ENCODE measurements around the gene SORT1. TPM values are rescaled to one million over a fixed set of nuclear protein-coding genes. Genes with fewer than 3 reads are reported as not detected.

Gene SORT1
- total and polyA plus RNA-seq, 2 of the 4 experiments (the other 2 are of a cell fraction), result 15.8 to 16.7 TPM

DNA sequence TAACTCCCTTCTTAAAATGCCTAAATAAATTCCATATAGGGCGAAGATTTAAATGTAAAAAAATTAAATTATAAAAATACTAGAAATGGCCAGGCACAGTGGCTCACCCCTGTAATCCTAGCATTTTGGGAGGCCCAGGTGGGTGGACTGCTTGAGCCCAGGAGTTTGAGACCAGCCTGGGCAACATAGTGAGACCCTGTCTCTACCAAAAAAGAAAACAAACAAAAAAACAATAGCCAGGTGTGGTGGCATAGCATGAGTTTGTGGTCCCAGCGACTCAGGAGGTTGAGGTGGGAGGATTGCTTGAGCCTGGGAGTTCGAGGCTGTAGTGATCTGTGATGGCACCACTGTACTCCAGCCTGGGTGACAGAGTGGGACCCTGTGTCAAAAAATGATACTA lies 17.8 kb downstream of the SORT1 start:
- Histone ChIP-seq H3K4ac (ENCODE audit: low read depth, low read length) (peak overlapping the region; percentile 13; the same call in 1 of the 2 replicates), H3K9ac (ENCODE audit: low read depth, low read length) (no peak overlapping the region), H3K4me2 (ENCODE audit: low read depth, low read length) (no peak overlapping the region), H2BK15ac (ENCODE audit: low read depth, low read length) (no peak overlapping the region; the same call in 2 of the 3 replicates), H3K9me3 (ENCODE audit: control insufficient read depth, insufficient read depth, low read length) (peaks cover 2% of the 10 kb centered on the region; the same call in 1 of the 2 replicates), H4K20me1 (ENCODE audit: insufficient read depth, low read length) (no peaks in the 10 kb centered on the region), H2BK20ac (ENCODE audit: low read depth, low read length) (no peak overlapping the region), H2BK5ac (ENCODE audit: low read depth, low read length, poor library complexity, severe bottlenecking) (peak overlapping the region; percentile 32), H2AK5ac (ENCODE audit: low read depth, low read length) (peak overlapping the region; percentile 70; the same call in 1 of the 2 replicates), H2BK120ac (ENCODE audit: low read depth, low read length) (no peak overlapping the region), H3K23ac (ENCODE audit: low read depth, low read length) (no peak overlapping the region), H2AK9ac (replicated peaks; ENCODE audit: low read depth, low read length, poor library complexity) (no peak overlapping the region), H3K14ac (replicated peaks; ENCODE audit: low read depth, low read length) (peak overlapping the region; percentile 72), H3K27me3 (ENCODE audit: control insufficient read depth, insufficient read depth, low read length) (no peaks in the 10 kb centered on the region), H3K4me1 (ENCODE audit: control insufficient read depth, insufficient read depth, low read length) (peaks cover 12% of the 10 kb centered on the region; the same call in 1 of the 2 replicates), H3K27ac (ENCODE audit: insufficient read depth, low read length) (no peak overlapping the region), H3K9me1 (ENCODE audit: insufficient read depth, low read length) (peaks cover 17% of the 10 kb centered on the region), H3K36me3 (ENCODE audit: control insufficient read depth, insufficient read depth, low read length) (no peaks in the 10 kb centered on the region), H4K91ac (ENCODE audit: insufficient read depth, low read depth, low read length) (no peak overlapping the region), H4K8ac (ENCODE audit: low read depth in 2 of 2, low read length in 2 of 2) (peak overlapping the region in 1 of 2 experiments; percentile 60; a peak in 2 of 4 replicates), H4K5ac (ENCODE audit: low read depth, low read length) (0 out of 2 replicates have a peak overlapping the region, but pooled peaks have one; percentile 3), H3K18ac (ENCODE audit: low read depth, low read length) (no peak overlapping the region), H3K79me1 (ENCODE audit: low read depth in 1 of 2, low read length in 2 of 2) (peaks cover 40 to 75% of the 10 kb centered on the region in 2 experiments), H3K56ac (ENCODE audit: extremely low read depth, insufficient read depth, low read length) (no peak overlapping the region), H3K4me3 (ENCODE audit: insufficient read depth, low read depth, low read length) (no peak overlapping the region), H2AFZ (replicated peaks; ENCODE audit: low read length, poor library complexity) (no peak overlapping the region)
- no CpG with 5 or more reads among the region's 3 CpGs for WGBS, 2 experiments (ENCODE audit: extremely low coverage in 2 of 2, insufficient read length in 1 of 2)
- DNase-seq, result no peak
- no TSS peak for BruUV-seq (replicated peaks)
- no peak for ATAC-seq (ENCODE audit: low read depth)
- ChIA-PET CTCF (interaction anchor here (0.8 to 1.0 kb wide), 2 partner anchors 8 to 11 kb away, joined by 3 to 7 read pairs; no protein-coding TSS in a partner anchor), POLR2A (ENCODE audit: unreplicated experiment) (interaction anchor here (0.6 to 1.2 kb wide), 2 partner anchors 9 to 477 kb away, joined by 3 to 4 read pairs; no protein-coding TSS in a partner anchor)
- TF ChIP-seq SMC3 (IDR thresholded peaks at IDR 0.05; ENCODE audit: low read depth, low read length) (no peak), RAD21 (IDR thresholded peaks at IDR 0.05; ENCODE audit: low read length) (no peak), MAZ (IDR thresholded peaks at IDR 0.05; ENCODE audit: borderline replicate concordance, low read depth, low read length) (no peak), RFX5 (IDR thresholded peaks at IDR 0.05; ENCODE audit: low read depth, low read length) (no peak), BHLHE40 (IDR thresholded peaks at IDR 0.05; ENCODE audit: low read depth, low read length) (no peak), POLR2A (IDR thresholded peaks at IDR 0.05; ENCODE audit: low read depth, low read length) (no peak), FOS (IDR thresholded peaks at IDR 0.05; ENCODE audit: low read depth, low read length) (no peak), CHD1 (IDR thresholded peaks at IDR 0.05; ENCODE audit: low read depth, low read length) (no peak), CTCF (conservative IDR thresholded peaks at IDR 0.05; ENCODE audit: low read depth, low read length) (no peak), MAFK (IDR thresholded peaks at IDR 0.05; ENCODE audit: low read depth, low read length) (no peak), RCOR1 (IDR thresholded peaks at IDR 0.05; ENCODE audit: insufficient replicate concordance, low read length) (no peak), CEBPB (IDR thresholded peaks at IDR 0.05; ENCODE audit: low read depth, low read length) (no peak), MXI1 (IDR thresholded peaks at IDR 0.05; ENCODE audit: borderline replicate concordance, low read depth, low read length) (no peak), NFE2L2 (IDR thresholded peaks at IDR 0.05; ENCODE audit: low read depth, low read length) (no peak)
- TF ChIP-seq, protein P1, sequence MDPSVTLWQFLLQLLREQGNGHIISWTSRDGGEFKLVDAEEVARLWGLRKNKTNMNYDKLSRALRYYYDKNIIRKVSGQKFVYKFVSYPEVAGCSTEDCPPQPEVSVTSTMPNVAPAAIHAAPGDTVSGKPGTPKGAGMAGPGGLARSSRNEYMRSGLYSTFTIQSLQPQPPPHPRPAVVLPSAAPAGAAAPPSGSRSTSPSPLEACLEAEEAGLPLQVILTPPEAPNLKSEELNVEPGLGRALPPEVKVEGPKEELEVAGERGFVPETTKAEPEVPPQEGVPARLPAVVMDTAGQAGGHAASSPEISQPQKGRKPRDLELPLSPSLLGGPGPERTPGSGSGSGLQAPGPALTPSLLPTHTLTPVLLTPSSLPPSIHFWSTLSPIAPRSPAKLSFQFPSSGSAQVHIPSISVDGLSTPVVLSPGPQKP (IDR thresholded peaks at IDR 0.05; ENCODE audit: borderline replicate concordance, low read depth, low read length), result no peak
- TF ChIP-seq, protein P2, sequence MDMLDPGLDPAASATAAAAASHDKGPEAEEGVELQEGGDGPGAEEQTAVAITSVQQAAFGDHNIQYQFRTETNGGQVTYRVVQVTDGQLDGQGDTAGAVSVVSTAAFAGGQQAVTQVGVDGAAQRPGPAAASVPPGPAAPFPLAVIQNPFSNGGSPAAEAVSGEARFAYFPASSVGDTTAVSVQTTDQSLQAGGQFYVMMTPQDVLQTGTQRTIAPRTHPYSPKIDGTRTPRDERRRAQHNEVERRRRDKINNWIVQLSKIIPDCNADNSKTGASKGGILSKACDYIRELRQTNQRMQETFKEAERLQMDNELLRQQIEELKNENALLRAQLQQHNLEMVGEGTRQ (IDR thresholded peaks at IDR 0.05; ENCODE audit: low read depth, low read length), result no peak
- intact Hi-C loops (cut with micrococcal nuclease), result no loop called here
- dilution Hi-C loops (cut with HindIII; ENCODE audit: low sequenced_read_pairs, unreplicated experiment), result no loop called here
- in situ Hi-C loops (cut with MboI; ENCODE audit: low sequenced_read_pairs), result no loop called here
